HuH-7.5 (cell line): Measurements from ENCODE around the gene ARL3.
"Not testable (repeated sequence)": the region's sequence is repeated elsewhere in the genome, so short reads cannot be mapped to it uniquely, and the experiment has no call there.

Experiments
- DNase-seq: peaks from one replicate; pipeline ENCODE4 v3.0.0; 2011; ENCODE audit warnings: low spot score

Gene ARL3

GRCh38 chr10:102702742-102703141, 11.5 kb downstream of the ARL3 start:
- DNase-seq: no peak

DNA sequence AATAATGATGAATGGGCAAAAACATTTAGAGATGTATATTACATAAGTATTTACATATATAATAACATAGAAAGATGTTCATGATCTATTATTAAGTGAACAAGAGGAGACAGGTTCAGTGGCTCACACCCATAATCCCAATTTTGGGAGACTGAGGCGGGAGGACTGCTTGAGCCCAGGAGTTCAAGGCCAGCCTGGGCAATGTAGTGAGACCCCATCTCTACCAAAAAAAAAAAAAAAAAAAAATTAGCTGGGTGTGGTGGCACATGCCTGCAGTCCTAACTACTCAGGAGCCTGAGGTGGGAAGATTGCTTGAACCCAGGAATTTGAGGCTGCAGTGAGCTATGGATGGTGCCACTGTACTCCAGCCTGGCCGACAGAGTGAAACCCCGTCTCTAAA, 12.4 kb downstream of the ARL3 start:
- no peak for DNase-seq

DNA sequence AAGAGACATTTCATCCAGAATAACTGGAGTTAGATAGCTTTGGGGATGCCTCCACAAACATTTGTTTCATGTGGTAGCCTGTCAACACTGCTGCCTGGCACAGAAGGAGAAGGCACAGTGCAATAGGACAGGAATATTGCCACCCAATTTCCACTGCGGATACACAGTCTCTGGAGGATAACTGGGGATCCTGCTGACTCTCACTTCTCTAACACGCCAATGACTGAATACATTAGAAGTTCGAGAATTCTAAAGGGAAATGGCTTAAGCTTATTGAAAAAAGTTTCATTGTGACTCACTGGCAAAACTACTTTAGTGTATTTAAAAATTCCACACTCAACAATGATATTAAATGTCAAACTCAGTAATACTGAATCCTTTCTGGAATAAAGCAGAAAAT, 12.9 kb downstream of the ARL3 start:
- DNase-seq: no peak

DNA sequence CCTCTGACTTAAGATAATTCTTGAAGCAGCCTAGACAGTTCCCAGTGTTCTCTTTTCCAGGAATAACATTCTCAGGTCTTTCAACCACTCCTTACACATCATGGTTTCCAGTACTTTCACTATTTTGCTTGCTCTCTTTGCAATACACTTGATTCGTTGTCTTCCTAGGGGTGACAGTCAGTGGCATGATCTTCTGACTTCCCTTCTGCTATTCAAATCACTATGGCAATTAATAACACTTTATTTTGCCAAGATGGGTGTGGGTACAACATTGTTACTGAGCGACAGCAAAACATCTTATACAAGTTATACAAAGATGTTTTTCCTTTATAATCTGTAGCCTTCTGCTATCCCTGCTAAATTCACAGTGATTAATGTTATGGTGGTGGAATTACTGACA, 15.3 kb downstream of the ARL3 start:
- DNase-seq: no peak

- DNase-seq: no peak
Observed at GRCh38 chr10:102696736-102697135, 17.5 kb downstream of the ARL3 start.

DNA sequence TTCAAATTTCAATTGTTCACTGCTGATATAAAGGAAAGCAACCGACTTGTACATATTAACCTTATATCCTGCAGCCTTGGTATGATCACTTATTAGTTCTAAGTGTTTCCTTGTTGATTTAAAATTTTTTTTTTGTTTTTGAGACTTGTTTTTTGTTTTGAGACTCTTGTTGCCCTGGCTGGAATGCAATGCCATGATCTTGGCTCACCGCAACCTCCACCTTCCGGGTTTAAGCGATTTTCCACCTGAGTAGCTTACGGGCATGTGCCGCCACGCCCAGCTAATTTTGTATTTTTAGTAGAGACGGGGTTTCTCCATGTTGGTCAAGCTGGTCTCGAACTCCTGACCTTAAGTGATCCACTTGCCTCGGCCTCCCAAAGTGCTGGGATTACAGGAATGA, 18.8 kb downstream of the ARL3 start:
- not testable (repeated sequence) for DNase-seq

DNA sequence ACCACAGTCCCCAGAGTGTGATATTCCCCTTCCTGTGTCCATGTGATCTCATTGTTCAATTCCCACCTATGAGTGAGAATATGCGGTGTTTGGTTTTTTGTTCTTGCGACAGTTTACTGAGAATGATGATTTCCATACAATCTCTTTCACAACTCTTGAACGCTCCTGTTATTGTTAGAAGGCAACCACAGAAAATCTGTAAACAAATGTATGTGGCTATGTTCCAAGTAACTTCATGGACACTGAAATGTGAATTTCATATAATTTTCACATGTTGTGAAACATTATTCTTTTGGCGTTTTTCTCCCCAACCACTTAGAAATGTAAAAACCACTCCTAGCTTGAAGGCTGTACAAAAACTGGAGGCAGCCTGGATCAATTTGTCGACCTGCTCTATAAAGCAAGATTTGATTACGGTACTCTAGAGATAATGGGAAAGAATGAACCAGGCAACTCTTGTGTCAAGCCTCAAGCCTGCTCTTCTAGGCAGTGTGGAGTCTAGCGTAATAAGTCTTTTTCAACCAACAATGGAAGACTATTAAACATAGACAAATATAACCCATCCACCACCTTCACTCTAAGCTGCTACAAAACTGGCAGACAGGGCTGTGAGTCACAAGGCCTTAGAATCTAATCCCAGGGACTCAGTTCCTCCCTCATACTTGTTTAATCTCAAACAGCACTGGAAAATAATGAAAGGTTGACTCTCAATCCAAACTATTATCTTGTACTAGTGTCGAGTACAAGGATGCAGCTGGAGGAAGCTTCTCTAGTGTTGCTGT, 22.7 kb downstream of the ARL3 start:
- DNase-seq: no peak

DNA sequence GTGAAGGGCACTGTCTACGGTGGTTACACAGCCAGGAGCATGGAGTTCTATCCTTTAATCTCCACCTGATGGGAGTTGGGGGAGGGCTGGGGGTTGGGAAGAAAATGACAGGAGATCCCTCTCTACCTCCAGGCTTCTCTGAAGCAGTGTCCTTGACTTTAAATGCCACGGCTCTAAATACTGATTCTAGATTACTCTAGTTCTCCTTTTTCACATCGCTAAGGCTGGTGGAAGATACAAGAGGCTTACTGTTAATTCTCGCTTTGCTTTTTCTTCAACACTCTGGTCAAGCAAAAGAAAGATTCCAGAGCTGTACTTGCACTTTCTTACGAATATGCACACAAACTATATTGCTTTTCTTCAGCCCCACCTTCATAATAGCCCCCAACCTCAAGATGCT, 30.5 kb downstream of the ARL3 start:
- DNase-seq: no peak

DNA sequence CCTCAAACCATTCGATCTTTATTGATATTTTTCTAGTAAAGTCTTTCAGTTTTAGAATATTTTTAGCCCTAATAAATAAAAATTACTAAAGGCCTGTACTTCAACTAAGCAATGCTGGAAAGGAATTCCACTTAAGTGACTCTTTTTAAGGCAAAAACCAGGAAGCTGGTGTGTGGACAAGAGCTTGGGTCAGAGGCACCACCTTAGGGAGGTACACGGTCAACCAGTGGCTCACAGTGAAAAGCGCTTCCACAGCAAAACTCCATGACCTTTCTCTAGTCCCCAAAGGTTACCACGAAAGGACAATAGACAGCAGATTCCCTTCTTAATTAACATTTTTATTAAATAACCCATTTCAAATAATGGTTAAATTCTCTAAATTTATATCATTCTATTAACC, 31.2 kb downstream of the ARL3 start:
- DNase-seq: no peak

DNA sequence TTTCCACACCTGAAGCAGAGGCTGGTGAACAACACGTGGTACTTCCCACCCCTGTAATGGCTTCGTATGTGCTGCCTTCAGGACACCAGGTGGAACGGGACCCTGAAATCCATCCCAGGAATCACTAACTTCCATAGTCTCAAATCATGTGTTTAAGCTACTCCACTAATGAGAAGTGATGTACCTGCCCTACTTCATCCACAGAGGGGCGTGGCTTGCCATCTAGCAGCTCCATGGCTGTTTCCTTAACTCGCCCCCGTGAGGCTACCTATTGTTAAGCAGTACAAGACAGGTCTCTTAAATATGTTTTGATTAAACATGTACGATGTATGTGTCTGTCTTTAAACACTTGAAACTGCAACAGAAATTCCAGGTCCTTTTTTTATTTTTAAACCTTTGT, 31.8 kb downstream of the ARL3 start:
- no peak for DNase-seq

DNA sequence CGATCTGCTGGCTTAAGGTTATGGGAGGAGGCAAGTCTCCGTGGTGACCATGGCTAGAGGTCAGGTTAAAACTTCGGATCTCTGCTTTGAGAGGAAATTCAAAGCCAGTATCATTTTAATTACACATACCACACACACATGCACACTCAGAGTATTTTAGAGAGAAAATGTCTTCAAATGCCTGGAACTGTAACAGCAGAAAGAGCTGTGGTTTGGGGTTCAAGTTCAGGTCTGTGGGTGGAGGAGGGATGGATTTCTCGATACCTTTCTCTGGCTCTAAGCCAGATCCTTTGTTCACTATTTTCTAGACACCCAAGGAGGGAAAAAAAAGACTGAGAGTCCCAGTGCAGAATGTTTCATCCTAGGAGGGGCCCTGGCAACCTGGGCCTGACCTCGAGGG, 32.5 kb downstream of the ARL3 start:
- DNase-seq: no peak

DNA sequence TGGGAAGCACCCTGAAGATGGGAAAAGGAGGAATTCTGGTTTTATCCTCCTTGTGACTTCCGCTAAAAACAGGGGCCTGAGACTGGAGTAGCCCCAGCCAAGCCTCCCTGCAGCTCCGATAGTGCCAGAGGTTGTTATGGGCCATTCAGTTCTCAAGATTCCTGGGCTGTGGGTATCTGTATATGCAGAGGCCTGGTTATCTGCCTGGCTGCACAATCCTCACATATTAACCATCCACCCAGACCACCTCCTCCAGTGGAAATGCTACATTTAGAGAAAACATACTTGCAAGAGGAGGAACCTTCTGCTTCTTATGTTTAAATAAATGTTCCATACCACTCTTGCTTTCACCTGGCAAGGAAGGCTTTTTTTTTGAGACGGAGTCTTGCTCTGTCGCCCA, 34.6 kb downstream of the ARL3 start:
- no peak for DNase-seq

DNA sequence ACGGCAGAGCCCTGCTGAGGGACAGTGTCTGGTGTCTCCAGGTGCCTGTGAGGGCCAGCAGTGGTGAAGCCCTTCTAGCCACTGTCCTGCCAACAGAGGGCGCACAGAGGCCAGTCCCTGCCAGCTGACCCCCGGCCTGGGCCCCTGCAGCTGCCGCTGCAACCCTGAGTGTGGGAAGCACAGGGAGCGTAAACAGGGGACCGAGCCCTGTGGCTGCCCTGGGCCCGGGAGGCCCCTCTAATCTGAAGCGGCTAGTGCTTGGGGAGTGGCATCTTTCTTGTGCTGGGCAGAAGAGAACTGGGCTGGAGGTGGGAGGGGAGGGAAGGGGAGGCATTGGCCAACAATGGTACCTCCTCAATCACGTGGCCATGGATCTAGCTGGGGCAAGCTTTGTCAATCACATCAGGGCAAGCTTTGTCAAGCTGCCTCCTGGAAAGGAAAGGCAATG, 35.3 kb downstream of the ARL3 start:
- peak; percentile 79 for DNase-seq

GRCh38 chr10:102678068-102678400, 36.2 kb downstream of the ARL3 start:
- no peak for DNase-seq

DNA sequence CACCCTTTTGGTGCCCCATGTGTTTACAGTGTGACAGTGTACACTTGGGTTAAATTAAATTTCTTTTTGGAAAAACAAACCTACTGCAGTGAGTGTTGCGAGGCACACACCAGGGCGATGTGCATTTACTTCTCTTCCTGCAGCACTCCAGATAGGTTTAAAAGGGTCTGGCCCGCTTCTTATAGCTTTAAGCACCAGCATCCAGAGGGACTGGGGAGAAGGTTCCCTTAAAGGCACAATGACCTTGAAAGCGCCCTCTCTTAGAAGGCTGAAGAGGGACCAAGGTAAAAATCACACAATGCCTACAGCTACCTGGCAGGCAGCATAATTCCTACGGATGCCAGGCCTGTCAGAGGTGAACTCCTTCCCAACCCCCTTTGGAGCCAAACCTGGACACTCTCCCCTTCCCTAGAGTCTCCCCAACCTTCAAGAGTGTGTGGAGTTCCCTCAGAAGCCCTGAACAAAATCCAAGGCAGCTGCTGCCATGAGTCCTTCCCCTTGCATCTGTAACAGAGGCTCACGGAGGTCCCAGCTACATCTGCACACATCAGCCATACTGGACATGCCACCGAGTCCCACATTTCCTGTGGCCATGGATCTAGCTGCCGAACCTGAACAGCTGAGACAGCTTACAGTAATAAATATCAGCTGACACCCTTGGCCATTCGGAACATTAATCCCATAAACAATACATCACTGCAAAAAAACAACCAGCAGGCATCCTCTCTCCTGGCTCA, 36.7 kb downstream of the ARL3 start:
- no peak for DNase-seq

- DNase-seq: no peak
Observed at GRCh38 chr10:102676534-102677315, 37.5 kb downstream of the ARL3 start.

DNA sequence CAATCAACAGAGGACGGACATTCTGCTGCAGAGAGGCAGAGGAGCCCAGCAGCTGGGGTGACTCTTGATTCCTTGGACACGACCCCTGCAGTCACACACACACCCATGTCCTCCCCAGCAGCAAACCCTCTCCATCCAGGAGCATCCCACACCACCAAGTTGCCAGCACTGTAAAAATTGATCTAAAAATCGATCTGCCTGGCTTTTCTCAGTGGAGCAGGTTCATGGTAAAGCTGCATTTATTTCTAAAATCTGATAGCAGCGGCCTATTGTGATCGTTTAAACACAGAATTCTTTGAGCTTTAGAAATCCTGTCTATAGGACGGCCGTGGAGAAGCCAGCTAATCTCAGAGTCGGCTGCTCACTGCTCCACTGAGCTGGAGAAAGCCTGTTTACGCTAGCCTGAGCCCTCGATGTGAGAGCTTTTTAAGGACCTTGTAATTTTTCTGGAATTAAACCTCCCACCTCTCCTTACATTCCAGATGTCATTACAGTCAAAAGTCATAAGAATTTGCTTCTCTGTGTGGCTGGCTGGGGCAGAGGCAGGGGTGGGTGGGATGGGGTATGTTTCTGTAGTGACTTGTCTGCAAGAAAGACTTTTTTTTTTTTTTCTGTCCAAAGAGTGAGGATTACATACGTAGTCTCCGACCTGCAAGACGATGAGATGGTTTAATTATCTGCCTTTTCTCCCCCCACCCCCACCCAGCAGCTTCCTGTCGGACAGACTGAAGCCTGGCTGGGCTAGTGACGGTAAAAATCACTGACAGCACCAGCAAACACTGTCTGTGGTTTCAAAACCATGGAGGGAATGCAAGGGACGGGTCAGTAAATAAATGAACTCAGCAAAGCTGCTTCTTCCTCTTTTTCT, 38.3 kb downstream of the ARL3 start:
- no peak for DNase-seq

GRCh38 chr10:102675011-102675665, 39.1 kb downstream of the ARL3 start:
- no peak for DNase-seq

- DNase-seq: no peak
Observed at GRCh38 chr10:102674566-102674965, 39.6 kb downstream of the ARL3 start.

- no peak for DNase-seq
Observed at GRCh38 chr10:102673819-102674511, 40.2 kb downstream of the ARL3 start.
